CD4-positive, CD25-positive, alpha-beta regulatory T cell (primary cell): ENCODE results near the gene RALGDS. TPM values are rescaled to one million over a fixed set of nuclear protein-coding genes. Genes with fewer than 3 reads are reported as not detected.
A peak's percentile ranks its signal among the peaks of the same experiment; 100 is the strongest.

Source experiments
- ATAC-seq, 2 donors: fragments of 150-1000 bp; cut with Tn5 transposase; one replicate each; pipeline ENCODE4 v1.10.0; 2021; ENCODE audit warnings: low read depth in 2 of 2, moderate number of reproducible peaks in 2 of 2, moderate library complexity in 1 of 2
- DNase-seq, 3 donors: peaks; one replicate each; pipeline versions ENCODE4 v3.0.0 to v3.0.0-alpha.2; 2012 to 2022; ENCODE audit warnings: mixed read lengths in 1 of 3
- H3K27ac ChIP-seq: one replicate; pipeline ENCODE4 v1.7.0; 2013; ENCODE audit warnings: mild to moderate bottlenecking, low read length; ENCODE audit not compliant: insufficient read depth, poor library complexity, severe bottlenecking
- H3K27me3 ChIP-seq: one replicate; pipeline ENCODE4 v1.7.0; 2013; ENCODE audit warnings: low read length; ENCODE audit not compliant: control insufficient read depth, insufficient read depth
- H3K36me3 ChIP-seq: one replicate; pipeline ENCODE4 v1.7.0; 2013; ENCODE audit warnings: mild to moderate bottlenecking, low read length, moderate library complexity; ENCODE audit not compliant: control insufficient read depth, insufficient read depth
- H3K4me1 ChIP-seq: 2 replicates; pipeline ENCODE4 v1.7.0; 2013; ENCODE audit warnings: mild to moderate bottlenecking, low read length; ENCODE audit not compliant: insufficient read depth, control insufficient read depth, poor library complexity, severe bottlenecking
- H3K4me3 ChIP-seq: one replicate; pipeline ENCODE4 v1.7.0; 2013; ENCODE audit warnings: low read depth, mild to moderate bottlenecking, low read length, moderate library complexity
- H3K9me3 ChIP-seq, 2 experiments: 1 replicate in 1 of 2; 2 replicates in 1 of 2; pipeline ENCODE4 v1.7.0; 2013; ENCODE audit warnings: low read length in 2 of 2, mild to moderate bottlenecking in 1 of 2, moderate library complexity in 1 of 2; ENCODE audit not compliant: control insufficient read depth in 2 of 2
- H3K27ac Mint-ChIP-seq, 3 donors: one replicate each; pipeline ENCODE4 v1.8.0; 2020 to 2022; ENCODE audit warnings: mild to moderate bottlenecking in 3 of 3, mixed read lengths in 3 of 3, moderate library complexity in 2 of 3
- H3K27me3 Mint-ChIP-seq: one replicate; pipeline ENCODE4 v1.8.0; 2022; ENCODE audit warnings: mild to moderate bottlenecking, mixed read lengths
- H3K36me3 Mint-ChIP-seq: one replicate; pipeline ENCODE4 v1.8.0; 2020; ENCODE audit warnings: mixed read lengths
- H3K4me1 Mint-ChIP-seq, 4 donors: one replicate each; pipeline ENCODE4 v1.8.0; 2020 to 2022; ENCODE audit warnings: mixed read lengths in 4 of 4, mild to moderate bottlenecking in 1 of 4
- H3K4me3 Mint-ChIP-seq, 4 donors: one replicate each; pipeline ENCODE4 v1.8.0; 2020 to 2022; ENCODE audit warnings: mild to moderate bottlenecking in 4 of 4, mixed read lengths in 4 of 4, moderate library complexity in 3 of 4
- H3K9me3 Mint-ChIP-seq, 7 donors: one replicate each; pipeline ENCODE4 v1.8.0; 2020 to 2022; ENCODE audit warnings: mixed read lengths in 7 of 7, mild to moderate bottlenecking in 3 of 7, moderate library complexity in 2 of 7
- polyA plus RNA-seq, 4 donors: library from polyadenylated mRNA; unstranded; fragments of 300-500 nt; fragmentation: Illumina TruSeq; gene quantifications; one replicate each; pipeline ENCODE4 v1.2.3, GENCODE V29; 2021
- total RNA-seq: library from RNA; stranded (reverse); gene quantifications from one replicate; pipeline ENCODE4 v1.2.3, GENCODE V29; 2022

The RALGDS gene
- total and polyA plus RNA-seq, 5 donors from 2014 or later = 34.6 to 228 (median 58.5) TPM

GRCh38 chr9:133125941-133126696 lies 5.1 kb upstream of the RALGDS start:
- H3K36me3 Mint-ChIP-seq = peaks cover 6% of the 10 kb centered on the region
- ATAC-seq (no peak), DNase-seq (peak; percentile 29 to 61 (median 50))
- Histone ChIP-seq H3K9me3 (no peaks in the 10 kb centered on the region), H3K4me1 (peaks cover 87% of the 10 kb centered on the region), H3K27ac (peak overlapping the region; percentile 100), H3K27me3 (no peaks in the 10 kb centered on the region), H3K4me3 (peak overlapping the region; percentile 54), H3K36me3 (no peaks in the 10 kb centered on the region)
- peak overlapping the region; percentile 90 to 94 (median 93) for H3K27ac Mint-ChIP-seq
- H3K27me3 Mint-ChIP-seq = peaks cover 5% of the 10 kb centered on the region
- peaks cover 0 to 1% (median 0%) of the 10 kb centered on the region in 7 donors for H3K9me3 Mint-ChIP-seq
- peaks cover 20 to 90% (median 53%) of the 10 kb centered on the region in 4 donors for H3K4me1 Mint-ChIP-seq
- H3K4me3 Mint-ChIP-seq = peak overlapping the region; percentile 65 to 93 (median 90)

- DNase-seq (no peak), ATAC-seq (no peak)
- Mint-ChIP-seq H3K27ac (peak overlapping the region; percentile 88 to 100 (median 97)), H3K36me3 (peaks cover 4% of the 10 kb centered on the region), H3K27me3 (no peaks in the 10 kb centered on the region), H3K4me3 (peak overlapping the region; percentile 65 to 93 (median 74)), H3K9me3 (peaks cover 0 to 1% (median 0%) of the 10 kb centered on the region in 7 donors), H3K4me1 (peaks cover 20 to 89% (median 48%) of the 10 kb centered on the region in 4 donors)
- Histone ChIP-seq H3K36me3 (no peaks in the 10 kb centered on the region), H3K4me1 (peaks cover 85% of the 10 kb centered on the region), H3K9me3 (no peaks in the 10 kb centered on the region), H3K4me3 (peak overlapping the region; percentile 44), H3K27me3 (no peaks in the 10 kb centered on the region), H3K27ac (peak overlapping the region; percentile 56)
These were observed 3.9 kb upstream of the RALGDS start for GRCh38 chr9:133124907-133125275.

GRCh38 chr9:133124123-133124906 lies 3.3 kb upstream of the RALGDS start:
- peaks cover 85% of the 10 kb centered on the region for H3K4me1 ChIP-seq
- no peaks in the 10 kb centered on the region for H3K27me3 ChIP-seq
- DNase-seq = peak in 1 of 3 donors; percentile 27
- Mint-ChIP-seq H3K4me1 (peaks cover 20 to 87% (median 47%) of the 10 kb centered on the region in 4 donors), H3K36me3 (peaks cover 4% of the 10 kb centered on the region), H3K9me3 (peaks cover 0 to 1% (median 0%) of the 10 kb centered on the region in 7 donors), H3K27me3 (no peaks in the 10 kb centered on the region), H3K27ac (peak overlapping the region; percentile 93 to 100 (median 97)), H3K4me3 (peak overlapping the region; percentile 65 to 93 (median 74))
- peak overlapping the region; percentile 26 for H3K4me3 ChIP-seq
- no peak for ATAC-seq
- H3K9me3 ChIP-seq = no peaks in the 10 kb centered on the region
- H3K27ac ChIP-seq = peak overlapping the region; percentile 56
- no peaks in the 10 kb centered on the region for H3K36me3 ChIP-seq

- Mint-ChIP-seq H3K9me3 (peaks cover 0 to 1% (median 0%) of the 10 kb centered on the region in 7 donors), H3K4me1 (peaks cover 20 to 88% (median 50%) of the 10 kb centered on the region in 4 donors), H3K4me3 (peak overlapping the region; percentile 48 to 93 (median 68)), H3K27me3 (no peaks in the 10 kb centered on the region), H3K27ac (peak overlapping the region; percentile 93 to 100 (median 97)), H3K36me3 (peaks cover 4% of the 10 kb centered on the region)
- Histone ChIP-seq H3K27ac (peak overlapping the region; percentile 96), H3K4me1 (peaks cover 85% of the 10 kb centered on the region), H3K4me3 (no peak overlapping the region), H3K27me3 (no peaks in the 10 kb centered on the region), H3K36me3 (no peaks in the 10 kb centered on the region), H3K9me3 (no peaks in the 10 kb centered on the region)
- ATAC-seq (no peak), DNase-seq (no peak)
These were observed 2.0 kb upstream of the RALGDS start for GRCh38 chr9:133122935-133123611.

GRCh38 chr9:133122605-133122934 lies 1.5 kb upstream of the RALGDS start:
- Mint-ChIP-seq H3K9me3 (peaks cover 0 to 1% (median 0%) of the 10 kb centered on the region in 7 donors), H3K27ac (peak overlapping the region; percentile 90 to 100 (median 97)), H3K36me3 (peaks cover under 1% of the 10 kb centered on the region), H3K27me3 (no peaks in the 10 kb centered on the region), H3K4me3 (peak overlapping the region; percentile 60 to 93 (median 77)), H3K4me1 (peaks cover 20 to 88% (median 50%) of the 10 kb centered on the region in 4 donors)
- no peak overlapping the region for H3K4me3 ChIP-seq
- no peaks in the 10 kb centered on the region for H3K36me3 ChIP-seq
- H3K4me1 ChIP-seq = peaks cover 85% of the 10 kb centered on the region
- no peaks in the 10 kb centered on the region for H3K9me3 ChIP-seq
- H3K27me3 ChIP-seq = no peaks in the 10 kb centered on the region
- DNase-seq = no peak
- H3K27ac ChIP-seq = peak overlapping the region; percentile 96
- ATAC-seq = no peak

GRCh38 chr9:133121915-133122550 lies 993 bp upstream of the RALGDS start:
- Mint-ChIP-seq H3K36me3 (no peaks in the 10 kb centered on the region), H3K9me3 (peaks cover 0 to 1% (median 0%) of the 10 kb centered on the region in 7 donors), H3K27me3 (no peaks in the 10 kb centered on the region), H3K4me3 (peak overlapping the region; percentile 77 to 93 (median 82)), H3K27ac (peak overlapping the region; percentile 90 to 100 (median 97)), H3K4me1 (peaks cover 20 to 88% (median 48%) of the 10 kb centered on the region in 4 donors)
- Histone ChIP-seq H3K9me3 (no peaks in the 10 kb centered on the region), H3K27ac (peak overlapping the region; percentile 96), H3K4me3 (peak overlapping the region; percentile 49), H3K36me3 (no peaks in the 10 kb centered on the region), H3K4me1 (peaks cover 85% of the 10 kb centered on the region), H3K27me3 (no peaks in the 10 kb centered on the region)
- DNase-seq = no peak
- peak; percentile 4 to 5 for ATAC-seq
